ENCODE results near the gene PCNT.
"Not testable (repeated sequence)": the region's sequence is repeated elsewhere in the genome, so short reads cannot be mapped to it uniquely, and the experiment has no call there.

PCNT gene

DNA sequence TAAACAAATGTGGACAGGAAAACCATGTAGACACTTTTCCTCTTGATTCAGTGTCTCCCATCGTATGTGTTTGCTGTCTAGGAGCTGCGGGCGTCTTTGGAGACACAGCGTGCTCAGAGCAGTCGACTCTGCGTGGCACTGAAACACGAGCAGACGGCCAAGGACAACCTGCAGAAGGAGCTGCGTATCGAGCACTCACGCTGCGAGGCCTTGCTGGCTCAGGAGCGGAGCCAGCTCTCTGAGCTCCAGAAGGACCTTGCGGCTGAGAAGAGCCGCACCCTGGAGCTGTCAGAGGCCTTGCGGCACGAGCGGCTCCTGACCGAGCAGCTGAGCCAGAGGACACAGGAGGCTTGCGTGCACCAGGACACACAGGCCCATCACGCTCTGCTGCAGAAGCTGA, 107.5 kb downstream of the PCNT start:
- no peak for DNase-seq

- no peak for DNase-seq
These were observed 108.0 kb downstream of the PCNT start for GRCh38 chr21:46431884-46432488.

DNA sequence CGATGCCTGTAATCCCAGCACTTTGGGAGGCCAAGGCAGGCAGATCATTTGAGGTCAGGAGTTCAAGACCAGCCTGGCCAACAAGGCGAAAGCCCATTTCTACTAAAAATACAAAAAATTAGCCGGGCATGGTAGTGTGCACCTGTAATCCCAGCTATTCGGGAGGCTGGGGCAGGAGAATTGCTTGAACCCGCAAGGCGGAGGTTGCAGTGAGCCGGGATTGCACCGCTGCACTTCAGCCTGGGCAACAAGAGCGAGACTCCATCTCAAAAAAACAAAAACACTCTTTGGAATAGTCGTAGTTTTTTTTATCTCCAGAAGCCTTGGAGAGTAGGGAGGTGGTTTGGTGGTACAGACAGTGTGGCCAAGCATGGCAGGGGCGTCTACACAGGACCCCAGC, 109.2 kb downstream of the PCNT start:
- DNase-seq: not testable (repeated sequence)

- no peak for DNase-seq
These were observed 110.5 kb downstream of the PCNT start for GRCh38 chr21:46434322-46434958.

- DNase-seq: no peak
These were observed 111.9 kb downstream of the PCNT start for GRCh38 chr21:46435786-46436227.

DNA sequence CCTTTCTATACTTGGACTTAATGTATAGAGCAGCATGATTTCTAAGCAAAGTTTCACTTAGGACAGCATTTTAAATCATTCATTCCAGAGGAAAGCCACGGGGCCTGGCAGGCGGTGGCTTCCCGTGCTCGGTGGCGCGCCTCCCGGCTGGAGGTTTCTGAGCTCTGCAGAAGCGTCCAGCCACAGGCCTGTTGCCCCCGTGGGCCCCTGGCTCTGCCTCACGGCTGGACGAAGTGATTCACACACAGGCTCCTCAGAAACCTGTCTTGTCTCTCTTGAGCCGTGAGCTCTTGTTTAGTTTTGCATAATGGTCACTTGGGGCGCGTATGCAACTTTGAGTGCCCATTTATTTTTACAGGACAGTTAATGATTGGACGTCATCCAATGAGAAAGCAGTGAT, 112.7 kb downstream of the PCNT start:
- DNase-seq: no peak

GRCh38 chr21:46437096-46437498, 113.1 kb downstream of the PCNT start:
- no peak for DNase-seq

GRCh38 chr21:46437511-46437910, 113.6 kb downstream of the PCNT start:
- no peak for DNase-seq

- no peak for DNase-seq
These were observed 114.3 kb downstream of the PCNT start for GRCh38 chr21:46438241-46438640.

DNA sequence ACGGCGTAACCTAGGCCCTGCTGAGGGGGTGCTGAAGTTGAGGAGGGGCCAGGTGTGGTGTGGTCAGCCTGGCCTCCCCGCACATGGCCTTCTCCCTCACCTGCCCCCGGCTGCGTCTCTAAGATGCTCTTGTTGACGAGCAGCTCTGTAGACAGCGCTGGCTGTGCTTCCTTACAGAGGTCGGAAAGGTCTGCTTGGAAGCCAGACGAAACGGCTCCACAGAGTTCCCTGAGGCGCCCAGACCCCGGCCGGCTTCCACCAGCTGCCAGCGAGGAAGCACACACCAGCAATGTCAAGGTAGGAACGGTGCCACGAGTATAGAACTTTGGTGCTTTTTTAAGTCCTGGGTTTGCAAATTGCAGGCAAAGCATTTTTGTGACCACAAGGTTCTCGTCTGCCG, 116.0 kb downstream of the PCNT start:
- no peak for DNase-seq

DNA sequence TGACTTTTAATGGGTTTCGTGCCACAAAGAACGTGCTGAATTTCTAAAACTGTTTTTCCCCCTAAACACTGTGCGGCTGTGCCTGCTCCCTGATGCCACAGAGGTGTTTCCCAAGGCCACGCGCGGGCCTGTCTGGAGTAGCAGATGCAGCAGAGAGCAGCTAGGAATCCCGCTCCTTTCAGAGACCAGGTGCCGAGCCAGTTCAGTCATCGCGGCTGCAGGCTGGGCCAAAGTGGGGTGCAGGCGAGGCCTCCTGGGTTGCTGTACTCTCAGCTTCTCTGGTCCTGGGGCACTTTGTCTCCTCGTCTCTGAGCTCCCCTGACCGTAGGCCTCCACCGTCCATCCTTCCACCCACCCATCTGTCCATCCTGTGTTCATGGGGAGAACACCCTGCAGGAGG, 117.4 kb downstream of the PCNT start:
- no peak for DNase-seq

DNA sequence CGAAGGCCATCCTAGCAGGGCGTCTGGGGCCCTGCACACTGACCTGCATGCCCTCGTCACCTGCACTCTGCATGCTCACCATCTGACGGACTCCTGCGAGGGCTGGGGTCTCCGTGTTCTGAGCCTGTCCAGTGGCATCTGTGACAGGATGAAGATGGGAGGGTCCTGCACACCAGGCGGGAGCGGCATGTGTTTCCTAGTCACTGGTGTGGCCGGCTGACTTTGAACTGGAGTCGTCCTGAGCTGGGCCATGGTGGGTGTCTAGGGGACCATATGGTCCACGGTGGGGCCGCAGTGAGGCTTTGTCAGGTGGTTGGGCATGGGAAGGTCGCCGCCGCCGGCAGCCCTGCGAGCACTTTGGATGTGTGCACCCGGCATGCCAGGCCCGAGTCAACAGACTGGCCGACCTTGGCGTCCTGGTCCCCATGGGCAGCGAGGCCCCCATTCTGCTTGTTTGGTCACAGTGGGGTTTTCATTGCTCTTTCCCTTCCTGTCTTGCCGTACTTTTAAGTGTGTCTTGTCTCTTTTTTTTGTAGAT, 118.1 kb downstream of the PCNT start:
- no peak for DNase-seq

DNA sequence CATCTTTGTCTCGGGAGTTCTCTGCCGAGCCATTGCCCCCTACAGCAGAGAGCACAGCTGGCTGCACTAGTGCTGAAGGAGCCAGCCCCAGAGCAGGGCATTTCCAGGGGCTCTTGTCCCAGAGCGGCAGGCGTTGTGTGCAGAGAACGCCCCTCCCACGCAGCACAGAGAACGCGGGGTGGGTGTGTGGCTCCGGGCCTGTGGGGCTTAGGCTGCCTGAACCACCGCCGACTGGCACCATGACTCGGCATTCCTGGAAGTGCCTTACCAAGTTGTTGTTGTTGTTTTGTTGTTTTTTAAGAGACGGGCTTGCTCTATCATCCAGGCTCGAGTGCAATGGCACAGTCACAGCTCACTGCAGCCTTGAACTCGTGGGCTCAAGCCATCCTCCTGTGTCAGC, 119.0 kb downstream of the PCNT start:
- no peak for DNase-seq

GRCh38 chr21:46443910-46444309, 120.0 kb downstream of the PCNT start:
- DNase-seq: no peak

DNA sequence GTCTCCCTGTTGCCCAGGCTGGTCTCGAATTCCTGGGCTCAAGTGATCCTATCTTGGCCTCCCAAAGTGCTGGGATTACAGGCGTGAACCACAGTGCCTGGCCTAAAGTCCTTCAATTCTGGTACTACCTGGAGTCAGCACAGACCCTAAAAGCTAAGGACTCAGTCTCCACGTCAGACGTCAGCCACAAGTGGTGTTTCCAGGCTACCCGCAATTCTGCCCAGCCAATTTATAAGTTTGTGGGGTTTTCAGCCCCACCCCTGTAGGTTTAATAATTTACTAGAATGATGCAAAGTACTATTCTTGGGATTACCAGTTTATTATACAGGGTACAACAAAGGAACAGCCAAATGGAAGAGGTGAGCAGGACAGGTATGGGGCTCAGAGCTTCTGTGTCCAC, 124.2 kb downstream of the PCNT start:
- no peak for DNase-seq

GRCh38 chr21:46448855-46449254, 124.9 kb downstream of the PCNT start:
- DNase-seq: not testable (repeated sequence)

GRCh38 chr21:46452710-46453109, 128.8 kb downstream of the PCNT start:
- DNase-seq: no peak

- no peak for DNase-seq
These were observed 130.2 kb downstream of the PCNT start for GRCh38 chr21:46454142-46454541.

GRCh38 chr21:46454634-46455390, 130.9 kb downstream of the PCNT start:
- DNase-seq: no peak

DNA sequence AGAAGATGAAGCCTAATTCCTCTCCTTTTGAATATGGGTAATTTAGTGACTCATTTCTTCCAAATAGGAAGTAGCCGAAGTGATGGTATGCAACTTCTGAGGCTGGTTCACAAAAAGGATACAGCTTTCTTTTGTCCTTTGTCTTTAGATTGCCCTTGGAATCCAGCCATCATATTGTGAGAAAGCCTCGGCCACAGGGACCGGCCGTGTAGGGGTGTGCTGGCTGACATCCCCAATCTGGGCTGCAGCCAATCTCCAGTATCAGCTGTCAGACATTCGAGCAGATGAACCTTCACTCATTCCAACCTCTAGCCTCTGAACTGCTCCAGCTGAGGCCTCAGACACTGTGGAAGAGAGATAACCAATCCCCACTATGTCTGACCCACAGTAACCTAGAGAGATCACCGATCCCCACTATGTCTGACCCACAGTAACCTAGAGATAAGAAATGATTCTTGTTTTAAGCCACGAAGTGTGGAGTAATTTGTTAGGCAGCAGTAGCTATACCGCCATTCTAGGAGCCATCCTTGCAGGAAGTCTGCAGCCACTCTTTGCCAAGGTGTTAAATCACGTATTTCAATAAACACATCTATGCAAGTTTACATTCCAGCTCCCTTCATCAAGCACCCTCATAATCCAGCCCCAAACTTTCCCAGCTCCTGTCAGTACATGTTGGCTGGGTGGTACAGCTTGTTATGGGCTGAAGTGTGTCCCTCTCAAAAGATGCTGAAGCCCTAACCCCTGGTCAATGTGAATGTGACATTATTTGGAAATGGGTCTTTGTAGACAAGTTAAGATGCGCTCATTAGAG, 131.8 kb downstream of the PCNT start:
- DNase-seq: no peak

DNA sequence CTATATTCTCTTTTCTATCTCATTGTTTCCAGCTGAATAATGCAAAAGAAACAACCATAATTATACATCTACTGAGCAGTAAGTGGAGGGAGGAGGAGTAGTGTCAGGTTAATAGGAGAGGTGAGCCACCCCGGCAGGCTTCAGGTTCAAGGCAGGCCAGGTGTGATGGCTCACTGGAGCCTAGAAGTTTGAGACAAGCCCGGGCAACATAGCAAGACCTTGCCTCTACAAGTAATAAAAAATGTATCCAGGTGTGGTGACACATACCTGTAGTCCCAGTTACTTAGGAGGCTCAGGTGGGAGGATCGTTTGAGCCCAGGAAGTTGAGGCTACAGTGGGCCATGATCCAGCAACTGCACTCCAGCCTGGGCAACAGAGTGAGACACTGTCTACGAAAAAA, 132.8 kb downstream of the PCNT start:
- no peak for DNase-seq

- DNase-seq: no peak
These were observed 133.9 kb downstream of the PCNT start for GRCh38 chr21:46457801-46458314.
